Muscle of arm (tissue), 12 donors: ENCODE data around the gene CNTNAP5. TPM values are rescaled to one million over a fixed set of nuclear protein-coding genes. Genes with fewer than 3 reads are reported as not detected.

ENCODE experiments used
- DNase-seq: peaks from one replicate; pipeline ENCODE4 v3.0.0-alpha.2; 2013
- polyA plus RNA-seq, 12 donors: library from polyadenylated mRNA; unstranded; fragments of 120-200 nt; gene quantifications; one replicate each; pipeline ENCODE4 v1.2.1, GENCODE V29; 2013; ENCODE audit not compliant: insufficient read length in 12 of 12

The CNTNAP5 gene
- polyA plus RNA-seq, 12 donors = 0.09 to 0.57 (median 0.23) TPM; not detected in 2

DNA sequence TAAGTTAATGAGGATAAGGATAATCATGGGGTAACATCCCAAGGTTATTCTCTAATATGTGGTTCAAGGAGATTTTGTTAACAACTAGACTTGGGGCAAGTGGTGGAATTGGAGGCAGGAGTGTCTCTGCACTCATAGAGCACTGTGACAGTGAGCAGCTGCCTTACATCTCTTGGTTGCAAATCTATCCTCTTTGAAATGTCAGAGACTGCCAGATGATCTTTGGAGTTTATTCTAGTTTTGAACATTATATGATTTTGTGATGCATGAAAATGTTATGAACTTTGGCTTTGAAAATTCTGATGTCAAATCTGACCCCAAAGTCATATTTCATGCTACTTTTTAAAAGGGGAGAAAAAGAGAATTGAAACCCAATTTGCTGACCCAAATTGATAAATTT is 861.1 kb downstream of the CNTNAP5 start:
- DNase-seq = no peak

DNA sequence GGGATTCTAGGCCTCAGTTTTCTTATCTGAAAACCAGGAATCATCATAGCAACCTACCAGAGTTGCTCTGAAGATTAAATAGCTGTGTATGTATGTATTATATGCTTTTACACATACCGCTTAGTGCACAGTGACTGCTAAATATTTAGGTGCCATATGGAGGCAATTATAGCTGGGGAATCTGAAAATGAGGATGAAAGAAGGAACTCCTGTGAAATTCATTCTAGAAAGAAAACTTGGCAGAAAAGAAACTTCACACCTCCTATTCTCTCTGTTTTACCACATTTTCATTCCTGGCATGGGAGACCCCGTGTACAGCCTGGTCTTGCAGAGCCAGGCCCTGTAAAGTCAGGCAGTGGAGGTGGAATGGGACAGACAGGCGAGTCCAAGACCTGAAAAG is 862.4 kb downstream of the CNTNAP5 start:
- no peak for DNase-seq

DNA sequence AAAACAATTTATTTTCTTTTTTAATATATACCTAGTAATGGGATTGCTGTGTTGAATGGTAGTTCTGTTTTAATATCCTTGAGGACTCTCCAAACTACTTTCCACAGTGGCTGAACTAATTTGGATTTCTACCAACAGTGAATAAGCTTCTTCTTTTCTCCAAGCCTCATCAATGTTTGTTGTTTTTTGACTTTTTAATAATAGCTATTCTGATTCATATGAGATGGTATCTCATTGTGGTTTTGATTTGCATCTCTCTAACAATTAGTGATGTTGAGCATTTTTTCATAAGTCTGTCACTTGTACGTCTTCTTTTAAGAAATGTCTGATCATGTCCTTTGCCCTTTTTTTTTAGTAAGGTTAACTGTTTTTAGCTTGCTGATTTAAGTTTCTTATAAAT is 863.3 kb downstream of the CNTNAP5 start:
- no peak for DNase-seq

DNA sequence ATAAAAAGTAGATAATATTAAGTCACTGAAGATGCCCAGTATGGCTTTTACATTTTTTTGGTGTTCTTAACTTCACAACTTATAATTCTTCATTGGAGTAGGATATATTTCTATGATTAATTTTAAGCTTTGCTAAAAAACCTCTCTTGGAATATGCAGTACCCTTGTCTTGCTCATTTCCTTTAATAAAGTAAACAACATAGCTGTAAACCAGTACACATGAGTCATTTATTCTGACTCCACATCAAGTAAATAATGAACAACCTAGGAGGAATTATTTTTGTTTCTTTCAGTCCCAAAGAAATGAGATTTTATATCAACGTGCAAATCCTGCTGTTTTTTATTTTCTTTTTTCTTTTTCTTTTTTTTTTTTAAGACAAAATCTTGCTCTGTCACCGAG is 869.1 kb downstream of the CNTNAP5 start:
- no peak for DNase-seq

DNA sequence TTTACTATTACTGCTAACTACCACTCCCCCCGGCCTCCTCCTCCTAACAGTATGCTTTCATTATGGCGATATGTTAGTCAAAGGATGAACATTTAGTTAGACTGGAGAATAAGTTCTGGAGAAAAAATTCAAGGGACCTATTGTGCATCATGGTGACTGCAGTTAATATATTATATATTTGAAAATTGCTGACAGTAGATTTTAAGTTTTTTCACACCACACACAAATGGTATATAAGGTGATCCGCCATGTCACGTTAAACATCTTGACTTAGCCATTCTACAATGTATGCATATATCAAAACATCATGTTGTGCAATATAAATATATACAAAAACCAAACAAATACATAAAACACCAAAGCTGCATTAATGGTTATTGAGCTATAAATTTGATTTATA is 873.7 kb downstream of the CNTNAP5 start:
- no peak for DNase-seq

DNA sequence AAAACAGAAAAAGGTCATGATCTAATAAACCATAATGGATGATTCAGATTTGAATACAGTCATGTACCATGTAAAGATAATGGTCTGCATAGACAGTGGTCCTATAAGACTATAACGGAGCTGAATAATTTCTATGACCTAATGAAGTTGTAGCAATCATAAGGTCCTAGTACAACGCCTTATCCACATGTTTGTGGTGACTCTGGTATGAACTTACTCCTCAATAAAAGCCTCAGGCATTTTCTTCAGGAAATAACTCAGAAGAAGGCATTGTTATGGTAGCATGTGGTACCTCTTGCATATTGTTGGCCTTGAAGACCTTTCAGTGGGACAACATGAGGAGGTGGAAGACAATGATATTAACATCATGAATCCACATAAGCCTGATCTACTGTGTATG is 883.3 kb downstream of the CNTNAP5 start:
- DNase-seq = no peak

DNA sequence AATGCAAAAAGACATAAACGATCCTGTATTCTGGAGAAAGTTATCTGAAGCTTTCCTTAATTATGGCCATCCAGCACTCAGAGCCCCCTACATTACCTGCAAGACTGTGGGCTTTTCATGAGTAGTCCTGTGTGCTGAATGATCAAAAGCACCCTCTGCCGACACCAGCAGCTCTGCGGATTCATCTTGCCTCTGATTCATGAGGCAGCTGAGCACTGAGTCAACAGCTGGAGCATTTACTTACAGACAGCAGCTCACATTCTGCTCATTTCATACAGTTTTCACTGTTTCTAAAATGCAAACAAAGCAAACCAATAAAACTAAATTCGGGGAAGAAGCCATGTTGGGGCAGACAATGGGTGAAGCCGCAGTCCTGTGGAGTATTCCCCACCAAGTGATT is 886.5 kb downstream of the CNTNAP5 start:
- no peak for DNase-seq

DNA sequence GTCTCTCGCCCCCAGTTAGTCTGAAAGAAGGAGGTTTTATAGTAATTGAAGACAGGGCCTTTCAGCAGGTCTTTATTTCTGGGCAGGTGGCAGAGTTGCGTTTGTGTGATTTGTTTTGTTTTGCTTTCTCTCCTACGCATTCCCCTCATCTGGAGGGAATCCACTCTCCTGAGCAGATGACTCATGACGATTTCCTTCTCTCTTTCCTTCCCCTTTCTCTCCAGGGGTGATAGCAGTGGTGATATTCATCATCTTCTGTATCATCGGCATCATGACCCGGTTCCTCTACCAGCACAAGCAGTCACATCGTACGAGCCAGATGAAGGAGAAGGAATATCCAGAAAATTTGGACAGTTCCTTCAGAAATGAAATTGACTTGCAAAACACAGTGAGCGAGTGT is 888.8 kb downstream of the CNTNAP5 start:
- no peak for DNase-seq

DNA sequence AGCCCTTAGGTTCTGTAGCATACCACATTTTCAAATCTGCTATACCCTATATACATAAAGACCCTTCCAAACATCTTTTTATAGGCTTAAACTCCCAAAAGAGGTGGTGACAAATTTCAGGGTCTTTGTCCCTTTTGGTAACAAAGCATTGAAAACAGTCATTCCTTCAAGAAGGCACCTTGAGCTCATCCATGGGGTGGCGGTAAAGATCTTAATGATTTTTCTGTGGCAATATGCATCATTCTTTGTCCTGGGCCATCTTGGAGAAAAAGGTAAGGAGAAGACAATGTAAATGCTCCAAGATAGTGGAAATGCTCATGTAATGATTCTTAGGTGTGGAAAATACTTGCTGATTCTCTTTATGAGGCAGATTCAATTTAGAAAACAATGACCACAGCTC is 890.5 kb downstream of the CNTNAP5 start:
- DNase-seq = no peak

DNA sequence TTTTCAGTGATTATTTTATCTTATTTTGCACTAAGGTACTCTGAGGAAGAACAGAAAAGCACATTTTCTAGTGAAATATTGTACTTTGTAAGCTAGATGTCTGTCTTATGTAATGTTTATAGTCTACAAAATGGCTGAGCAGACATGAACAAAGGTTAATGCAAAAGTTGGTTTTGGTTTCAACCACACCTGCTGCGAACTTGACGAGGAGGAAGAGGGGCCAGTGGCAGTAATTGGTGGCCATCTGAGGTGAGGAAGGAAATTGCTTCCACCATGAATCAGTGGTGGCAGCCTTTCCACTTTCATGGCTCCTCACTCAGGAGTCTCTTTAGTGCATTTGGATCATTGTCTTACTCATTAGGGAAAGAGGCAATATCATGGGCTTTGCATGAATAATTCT is 894.2 kb downstream of the CNTNAP5 start:
- DNase-seq = no peak

DNA sequence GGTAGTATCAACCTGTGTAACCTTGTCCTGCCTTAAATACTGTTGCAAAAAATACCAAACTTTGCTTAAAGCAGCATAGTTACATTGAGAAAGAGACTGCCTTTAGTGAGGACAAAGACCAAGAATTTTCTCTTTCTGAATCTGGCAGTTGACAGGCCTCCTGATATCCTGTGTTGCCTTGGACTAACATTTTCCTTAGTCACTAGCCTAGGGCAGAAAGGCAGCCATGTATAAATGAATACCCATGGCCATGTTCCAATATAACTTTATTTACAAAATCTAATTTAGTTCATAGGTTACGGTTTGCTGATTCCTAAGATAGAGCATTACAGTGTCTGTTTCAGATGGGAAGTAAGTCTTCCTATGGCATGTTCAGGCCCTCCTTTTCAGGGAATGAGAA is 895.4 kb downstream of the CNTNAP5 start:
- no peak for DNase-seq

DNA sequence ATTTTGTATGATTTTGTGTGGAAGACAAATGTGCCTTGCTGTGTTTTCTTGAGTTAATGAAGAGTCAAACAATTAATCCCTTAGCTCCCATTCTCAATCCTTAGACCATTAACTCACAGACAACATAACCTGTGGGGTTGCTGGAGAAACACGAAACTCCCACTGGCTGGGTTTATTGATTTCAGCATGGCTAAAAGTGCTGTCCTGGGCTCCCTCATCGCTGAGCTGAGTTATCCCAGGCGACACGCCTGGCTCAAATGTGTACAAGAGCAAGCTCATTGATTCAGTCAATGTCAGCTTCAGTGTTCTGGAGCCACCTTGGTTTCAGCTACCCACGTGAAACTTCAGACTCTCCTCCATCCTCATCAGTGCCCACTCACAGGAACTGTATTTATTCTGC is 896.1 kb downstream of the CNTNAP5 start:
- no peak for DNase-seq

DNA sequence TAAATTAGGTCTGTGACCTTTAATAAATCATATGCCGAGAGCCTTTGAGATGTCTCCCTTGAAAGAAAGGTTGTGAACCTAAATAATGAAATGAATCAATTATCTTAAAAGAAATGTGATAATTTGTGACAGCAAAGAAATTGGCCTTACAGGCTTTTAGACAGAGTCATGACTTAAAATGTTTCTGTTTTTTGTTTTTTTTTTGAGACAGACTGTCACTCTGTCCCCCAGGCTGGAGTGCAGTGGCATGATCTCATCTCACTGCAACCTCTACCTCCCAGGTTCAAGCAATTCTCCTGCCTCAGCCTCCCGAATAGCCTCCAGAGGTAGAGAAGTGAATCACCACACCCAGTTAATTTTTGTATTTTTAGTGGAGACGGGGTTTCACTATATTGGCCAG is 898.0 kb downstream of the CNTNAP5 start:
- no peak for DNase-seq

DNA sequence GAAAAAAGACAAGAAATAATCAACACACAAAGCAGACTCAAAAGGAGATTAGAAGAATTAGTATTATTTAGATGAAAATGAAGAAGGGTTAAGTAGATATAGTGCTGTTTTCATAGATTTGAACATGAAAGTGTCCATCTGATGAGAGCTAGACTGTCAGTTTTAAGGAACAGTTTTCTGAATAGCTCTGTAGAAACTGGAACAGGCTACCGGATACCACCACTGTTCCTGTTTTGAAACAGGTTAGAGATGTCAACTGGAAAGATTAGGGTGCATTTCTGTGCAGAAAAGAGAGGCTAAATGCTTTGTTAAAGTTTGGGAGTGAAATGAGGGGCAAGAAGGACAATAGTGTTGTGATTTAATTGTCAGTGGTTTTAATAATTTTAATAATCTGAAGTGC is 908.8 kb downstream of the CNTNAP5 start:
- no peak for DNase-seq

DNA sequence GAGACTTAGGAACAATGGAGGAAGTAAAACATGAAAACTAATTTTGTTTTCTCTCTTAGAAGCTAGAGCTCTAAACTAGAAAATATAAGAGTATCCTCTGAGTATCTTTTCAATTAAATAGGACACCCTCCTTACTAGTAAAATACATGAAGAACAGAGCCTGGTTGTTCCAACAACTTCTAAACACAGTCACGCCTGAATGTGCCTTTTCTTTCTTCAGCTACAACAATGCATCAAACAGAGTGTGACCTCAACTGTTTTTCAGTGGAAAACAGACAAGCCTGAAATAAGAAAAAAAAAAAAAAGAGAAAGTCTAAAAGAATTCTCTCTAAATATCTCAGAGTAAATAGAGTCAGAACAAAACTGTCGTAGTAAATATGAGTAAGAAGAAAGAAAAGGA is 928.8 kb downstream of the CNTNAP5 start:
- no peak for DNase-seq

DNA sequence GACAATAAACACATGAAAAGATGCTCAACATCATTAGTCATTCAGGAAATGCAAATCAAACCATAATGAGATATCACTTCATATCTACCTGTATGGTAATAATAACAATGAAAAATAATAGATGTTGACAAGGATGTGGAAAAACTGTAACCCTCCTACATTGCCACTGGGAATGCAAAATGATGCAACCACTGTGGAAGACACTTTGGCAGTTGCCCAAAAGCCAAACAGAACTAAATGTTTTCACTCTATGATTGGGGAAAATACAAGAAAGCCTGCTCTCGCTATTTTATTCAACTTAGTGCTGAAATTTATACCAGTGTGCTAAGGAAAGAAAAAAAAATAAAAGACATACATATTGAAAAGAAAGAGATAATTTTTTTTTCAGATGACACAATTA is 934.5 kb downstream of the CNTNAP5 start:
- DNase-seq = peak; percentile 4

DNA sequence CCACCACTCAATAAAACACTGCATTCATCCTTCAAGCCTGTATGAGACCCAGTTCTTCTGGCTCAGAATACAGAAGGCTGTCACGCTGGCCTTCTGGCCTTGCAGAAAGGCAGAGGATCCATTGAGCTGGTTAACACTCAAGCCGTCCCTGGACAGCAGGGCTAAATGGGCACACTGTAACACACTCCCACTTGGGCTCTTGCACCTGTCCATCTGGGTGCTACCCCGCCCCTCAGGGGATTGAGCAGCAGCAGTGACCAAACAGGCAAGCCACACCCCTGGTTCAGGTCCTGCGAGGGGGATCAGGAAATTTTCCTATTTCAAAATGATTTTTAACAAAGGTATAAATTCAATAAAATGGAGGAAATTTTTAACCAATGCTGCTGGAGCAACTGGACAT is 936.0 kb downstream of the CNTNAP5 start:
- DNase-seq = no peak
